GM20000 (cell line): Measurements from ENCODE around the gene AICDA.
A peak's percentile ranks its signal among the peaks of the same experiment; 100 is the strongest.

Source experiments
- DNase-seq: peaks from one replicate; pipeline ENCODE4 v3.0.0; 2012; ENCODE audit warnings: low spot score
- CTCF ChIP-seq: IDR thresholded peaks from 2 replicates; pipeline ENCODE4 v1.5.1; 2012; ENCODE audit warnings: mild to moderate bottlenecking, control low read depth; ENCODE audit errors: extremely low read depth, missing control alignments

The AICDA gene

GRCh38 chr12:8612629-8613028 lies at the start of gene AICDA:
AICDA (minus strand) TSS chr12:8612859; CDS start chr12:8612767, 92 bp downstream.
- peak; percentile 30 for DNase-seq
- no peak for TF ChIP-seq CTCF

- no peak for DNase-seq
- no peak for TF ChIP-seq CTCF
These were observed 49.1 kb upstream of the AICDA start for GRCh38 chr12:8661751-8662150.

GRCh38 chr12:8661016-8661415 lies 48.4 kb upstream of the AICDA start:
- no peak for DNase-seq
- TF ChIP-seq CTCF, result no peak

- no peak for TF ChIP-seq CTCF
- DNase-seq, result no peak
These were observed 45.7 kb upstream of the AICDA start for GRCh38 chr12:8658346-8658745.

- no peak for TF ChIP-seq CTCF
- no peak for DNase-seq
These were observed 42.8 kb upstream of the AICDA start for GRCh38 chr12:8655421-8655820.

GRCh38 chr12:8648576-8649205 lies 36.0 kb upstream of the AICDA start:
- peak; percentile 76 for DNase-seq
- no peak for TF ChIP-seq CTCF

- no peak for DNase-seq
- TF ChIP-seq CTCF, result no peak
These were observed 35.3 kb upstream of the AICDA start for GRCh38 chr12:8647968-8648367.
